AG04450 (cell line): ENCODE data around the gene MIGA1. TPM values are rescaled to one million over a fixed set of nuclear protein-coding genes. Genes with fewer than 3 reads are reported as not detected.
A peak's percentile ranks its signal among the peaks of the same experiment; 100 is the strongest.

Experiments used
- CTCF ChIA-PET: fragments of 300-600, 350-600 bp; formaldehyde crosslinking; extraction: SDS; loops from one replicate; lab custom pipeline; 2022; ENCODE audit warnings: antibody characterized with exemption, inconsistent platforms; lab: Charles Lee
- POLR2A ChIA-PET: fragments of 350-600 bp; formaldehyde crosslinking; extraction: SDS; loops from one replicate; lab custom pipeline; 2021; ENCODE audit warnings: antibody characterized with exemption, inconsistent platforms; lab: Yijun Ruan, JAX
- DNase-seq: peaks from one replicate; pipeline ENCODE4 v3.0.0-alpha.2; 2011; ENCODE audit warnings: low read depth, low spot score
- H3K27ac ChIP-seq: one replicate; pipeline ENCODE4 v1.5.1; 2012; ENCODE audit warnings: low read depth, low read length, control low read depth
- H3K27me3 ChIP-seq: one replicate; pipeline ENCODE4 v1.6.0; 2012; ENCODE audit warnings: low read length; ENCODE audit not compliant: control insufficient read depth, insufficient read depth
- H3K4me3 ChIP-seq: 2 replicates; pipeline ENCODE4 v1.5.1; 2011; ENCODE audit warnings: mild to moderate bottlenecking, low read depth, low read length, control low read depth
- H3K9me3 ChIP-seq: 2 replicates; pipeline ENCODE4 v1.5.1; 2012; ENCODE audit warnings: low read length; ENCODE audit not compliant: control insufficient read depth, insufficient read depth
- polyA minus RNA-seq: library from RNA; depleted of rRNA, polyadenylated mRNA; stranded (reverse); fragments of >200 nt; gene quantifications from 2 replicates; pipeline ENCODE4 v1.2.3, GENCODE V29; 2011; rRNA and poly(A)+ RNA removed
- polyA plus RNA-seq: library from polyadenylated mRNA; depleted of rRNA; stranded (reverse); fragments of >200 nt; gene quantifications from 2 replicates; pipeline ENCODE4 v1.2.3, GENCODE V29; 2011; rRNA removed
- TF ChIP-seq, protein P1 (sequence below): IDR thresholded peaks from 2 replicates; pipeline ENCODE4 v1.5.1; 2011; ENCODE audit warnings: low read depth, low read length, control low read depth, inconsistent platforms

The MIGA1 gene, protein sequence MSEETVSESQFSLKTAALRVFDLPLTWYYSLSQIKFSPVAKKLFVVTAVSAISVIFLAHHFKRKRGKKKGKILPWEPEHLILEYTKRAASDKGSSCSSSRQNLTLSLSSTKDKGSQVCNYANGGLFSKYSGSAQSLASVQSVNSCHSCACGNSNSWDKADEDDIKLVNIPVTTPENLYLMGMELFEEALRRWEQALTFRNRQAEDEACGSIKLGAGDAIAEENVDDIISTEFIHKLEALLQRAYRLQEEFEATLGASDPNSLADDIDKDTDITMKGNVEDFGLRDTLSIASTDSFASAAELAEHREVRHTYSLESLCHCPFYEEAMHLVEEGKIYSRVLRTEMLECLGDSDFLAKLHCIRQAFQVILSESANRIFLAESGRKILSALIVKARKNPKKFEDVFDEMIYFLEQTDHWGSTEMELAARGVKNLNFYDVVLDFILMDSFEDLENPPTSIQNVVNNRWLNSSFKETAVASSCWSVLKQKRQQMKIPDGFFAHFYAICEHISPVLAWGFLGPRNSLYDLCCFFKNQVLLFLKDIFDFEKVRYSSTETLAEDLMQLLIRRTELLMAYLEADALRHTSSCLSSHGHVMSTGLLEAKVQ
- polyA plus RNA-seq = 4.5 and 5.5 TPM in 2 replicates
- 6.7 and 9.8 TPM in 2 replicates for polyA minus RNA-seq

DNA sequence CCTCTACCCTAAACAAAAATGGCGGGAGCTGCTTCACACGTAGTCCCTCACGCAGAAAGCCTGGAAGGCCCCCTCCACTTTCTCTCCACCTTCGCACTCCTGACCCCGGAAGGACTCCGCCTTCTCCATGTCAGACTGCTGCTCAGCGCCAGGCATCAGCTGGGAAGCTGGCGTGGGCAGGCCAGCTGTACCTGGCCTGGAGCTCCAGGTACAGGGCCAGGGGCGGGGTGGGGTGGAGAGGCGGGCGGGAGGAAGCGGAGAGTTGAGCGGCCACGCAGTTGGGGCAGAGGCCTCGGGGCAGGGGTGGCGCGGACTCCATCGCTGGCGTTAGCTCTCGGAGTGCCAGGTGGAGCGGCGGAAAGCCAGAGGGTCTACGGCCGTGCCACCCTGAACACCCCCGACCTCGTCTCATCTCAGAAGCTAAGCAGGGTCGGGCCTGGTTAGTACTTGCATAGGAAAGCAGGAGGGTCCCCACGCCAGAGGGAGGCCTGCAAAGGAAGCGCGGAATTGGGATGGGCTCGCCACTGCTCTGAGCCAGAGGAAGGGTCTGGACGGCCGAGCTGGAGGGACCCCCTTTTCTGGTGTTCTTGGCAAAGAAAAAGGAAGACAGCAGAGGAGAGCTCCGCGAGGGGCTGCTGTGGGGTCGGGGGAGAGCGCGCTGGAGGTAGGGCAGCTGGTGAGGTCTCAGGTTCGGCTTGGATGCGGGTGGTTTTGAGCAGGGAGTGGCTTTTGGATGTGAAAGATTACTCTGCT is at the start of gene MIGA1:
TSS of gene MIGA1 (plus strand) at position 121 of the 753 bp plus-strand sequence. CDS start 3,604 bp downstream, outside the sequence.
- peak; percentile 74 for DNase-seq
- TF ChIP-seq, protein P1, sequence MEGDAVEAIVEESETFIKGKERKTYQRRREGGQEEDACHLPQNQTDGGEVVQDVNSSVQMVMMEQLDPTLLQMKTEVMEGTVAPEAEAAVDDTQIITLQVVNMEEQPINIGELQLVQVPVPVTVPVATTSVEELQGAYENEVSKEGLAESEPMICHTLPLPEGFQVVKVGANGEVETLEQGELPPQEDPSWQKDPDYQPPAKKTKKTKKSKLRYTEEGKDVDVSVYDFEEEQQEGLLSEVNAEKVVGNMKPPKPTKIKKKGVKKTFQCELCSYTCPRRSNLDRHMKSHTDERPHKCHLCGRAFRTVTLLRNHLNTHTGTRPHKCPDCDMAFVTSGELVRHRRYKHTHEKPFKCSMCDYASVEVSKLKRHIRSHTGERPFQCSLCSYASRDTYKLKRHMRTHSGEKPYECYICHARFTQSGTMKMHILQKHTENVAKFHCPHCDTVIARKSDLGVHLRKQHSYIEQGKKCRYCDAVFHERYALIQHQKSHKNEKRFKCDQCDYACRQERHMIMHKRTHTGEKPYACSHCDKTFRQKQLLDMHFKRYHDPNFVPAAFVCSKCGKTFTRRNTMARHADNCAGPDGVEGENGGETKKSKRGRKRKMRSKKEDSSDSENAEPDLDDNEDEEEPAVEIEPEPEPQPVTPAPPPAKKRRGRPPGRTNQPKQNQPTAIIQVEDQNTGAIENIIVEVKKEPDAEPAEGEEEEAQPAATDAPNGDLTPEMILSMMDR = no peak
- Histone ChIP-seq H3K9me3 (no peaks in the 10 kb centered on the region; the same call in 1 of the 2 replicates), H3K27me3 (no peaks in the 10 kb centered on the region), H3K27ac (no peak within 1 kb of the TSS), H3K4me3 (peak within 1 kb of the TSS; percentile 88)
- POLR2A ChIA-PET = interaction anchor here (0.6 to 1.3 kb wide), 4 partner anchors 22 to 349 kb away, joined by 3 to 5 read pairs (median 4); partner anchors contain the start of gene NEXN
- CTCF ChIA-PET = interaction anchor here (0.6 to 1.0 kb wide), 3 partner anchors 335 to 896 kb away, joined by 3 to 8 read pairs (median 5); no protein-coding TSS in a partner anchor

DNA sequence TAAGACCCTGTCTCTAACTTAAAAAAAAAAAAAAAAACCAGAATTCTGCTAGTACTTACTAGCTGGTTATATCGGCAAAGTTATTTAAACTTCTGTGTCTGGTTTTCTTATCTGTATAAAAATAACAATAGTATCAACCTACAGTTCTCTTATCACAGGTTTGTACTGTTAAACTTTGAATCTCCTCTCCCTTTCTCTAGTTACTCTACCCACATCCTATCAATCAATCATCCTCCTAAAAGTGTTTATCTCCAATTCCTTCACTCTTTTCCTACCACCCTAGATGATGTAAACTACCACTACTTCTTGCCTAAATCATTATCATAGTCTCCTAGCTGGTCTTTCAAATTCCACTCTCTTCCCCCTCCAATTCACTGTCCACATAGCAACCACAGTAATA is 47.4 kb upstream of the MIGA1 start:
- TF ChIP-seq, protein P1 = no peak
- Histone ChIP-seq H3K27me3 (no peaks in the 10 kb centered on the region), H3K9me3 (no peaks in the 10 kb centered on the region), H3K27ac (no peak overlapping the region), H3K4me3 (no peak overlapping the region)
- POLR2A ChIA-PET = interaction anchor here (0.6 kb wide), 1 partner anchor 12 kb away, joined by 4 read pairs; no protein-coding TSS in a partner anchor
- DNase-seq = no peak
- CTCF ChIA-PET = interaction anchor here (0.7 to 0.8 kb wide), 3 partner anchors 44 to 382 kb away, joined by 3 to 4 read pairs (median 4); no protein-coding TSS in a partner anchor

DNA sequence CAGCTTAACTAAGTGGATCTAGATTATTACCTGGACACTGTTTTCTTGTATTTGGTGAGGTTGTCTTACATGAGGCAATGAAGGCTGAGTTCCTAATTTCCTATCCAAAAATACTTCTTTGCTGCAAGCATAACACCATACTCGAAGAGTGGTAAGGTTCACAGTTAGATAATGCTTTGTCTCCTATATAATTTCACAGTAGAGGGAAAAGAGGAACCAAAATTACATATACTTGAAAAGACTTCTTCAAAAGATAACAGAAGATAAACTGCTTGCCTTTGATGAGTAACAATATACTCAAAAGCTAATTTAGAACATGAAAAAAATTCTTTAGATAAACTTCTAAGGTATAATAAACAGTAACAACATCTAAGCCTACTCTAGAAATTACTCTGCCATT is 40.2 kb upstream of the MIGA1 start:
- Histone ChIP-seq H3K27ac (no peak overlapping the region), H3K27me3 (no peaks in the 10 kb centered on the region), H3K9me3 (no peaks in the 10 kb centered on the region), H3K4me3 (no peak overlapping the region)
- DNase-seq = no peak
- CTCF ChIA-PET = interaction anchor here (1.0 to 1.2 kb wide), 2 partner anchors 8 to 375 kb away, joined by 3 read pairs; no protein-coding TSS in a partner anchor
- TF ChIP-seq, protein P1 = no peak
- POLR2A ChIA-PET = interaction anchor here (0.7 kb wide), 1 partner anchor 1948 kb away, joined by 3 read pairs; no protein-coding TSS in a partner anchor

DNA sequence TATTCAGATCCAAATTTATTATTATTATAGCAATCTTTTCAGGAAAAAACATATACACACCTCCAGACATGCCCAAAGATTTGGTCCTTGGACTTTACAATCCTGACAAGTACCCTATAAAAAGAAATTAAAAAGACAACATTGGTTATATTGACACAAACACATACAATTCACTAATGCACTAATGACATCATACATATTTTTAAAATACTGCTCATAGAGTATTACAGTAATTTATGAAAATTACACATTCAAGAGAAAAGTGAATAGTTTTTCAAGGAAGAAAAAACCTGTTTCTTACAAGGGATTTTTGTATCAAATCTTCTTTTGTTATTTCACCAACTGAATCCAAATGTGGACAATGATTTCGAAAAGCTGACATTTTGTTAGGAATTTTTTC is 38.1 kb upstream of the MIGA1 start:
- Histone ChIP-seq H3K9me3 (no peaks in the 10 kb centered on the region), H3K27ac (no peak overlapping the region), H3K4me3 (no peak overlapping the region), H3K27me3 (no peaks in the 10 kb centered on the region)
- no peak for DNase-seq
- CTCF ChIA-PET = no interaction called here
- TF ChIP-seq, protein P1 = no peak
- POLR2A ChIA-PET = no interaction called here
